ENCODE results near the gene FOXA1. TPM values are rescaled to one million over a fixed set of nuclear protein-coding genes. Genes with fewer than 3 reads are reported as not detected.

The FOXA1 gene
- total and polyA plus RNA-seq, 11 donors, result not detected

DNA sequence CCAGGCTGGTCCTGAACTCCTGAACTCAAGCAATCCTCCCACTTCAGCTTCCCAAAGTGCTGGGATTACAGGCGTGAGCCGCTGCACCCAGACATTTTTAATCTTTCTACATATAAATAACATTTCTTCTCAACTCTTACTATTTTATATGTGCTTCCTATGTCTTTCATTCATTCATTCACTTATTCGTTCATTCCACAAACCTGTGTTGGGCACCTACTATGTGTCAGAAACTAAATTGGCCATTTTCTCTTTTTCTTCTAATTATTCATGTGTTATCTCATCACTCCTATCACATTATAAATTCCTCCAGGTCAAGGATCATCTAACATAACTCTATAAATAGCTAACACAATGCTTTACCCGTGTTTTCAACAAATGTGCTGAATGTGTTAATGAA lies 23.7 kb downstream of the FOXA1 start:
- H3K9me3 ChIP-seq, result no peaks in the 10 kb centered on the region
- TF ChIP-seq, protein P1, sequence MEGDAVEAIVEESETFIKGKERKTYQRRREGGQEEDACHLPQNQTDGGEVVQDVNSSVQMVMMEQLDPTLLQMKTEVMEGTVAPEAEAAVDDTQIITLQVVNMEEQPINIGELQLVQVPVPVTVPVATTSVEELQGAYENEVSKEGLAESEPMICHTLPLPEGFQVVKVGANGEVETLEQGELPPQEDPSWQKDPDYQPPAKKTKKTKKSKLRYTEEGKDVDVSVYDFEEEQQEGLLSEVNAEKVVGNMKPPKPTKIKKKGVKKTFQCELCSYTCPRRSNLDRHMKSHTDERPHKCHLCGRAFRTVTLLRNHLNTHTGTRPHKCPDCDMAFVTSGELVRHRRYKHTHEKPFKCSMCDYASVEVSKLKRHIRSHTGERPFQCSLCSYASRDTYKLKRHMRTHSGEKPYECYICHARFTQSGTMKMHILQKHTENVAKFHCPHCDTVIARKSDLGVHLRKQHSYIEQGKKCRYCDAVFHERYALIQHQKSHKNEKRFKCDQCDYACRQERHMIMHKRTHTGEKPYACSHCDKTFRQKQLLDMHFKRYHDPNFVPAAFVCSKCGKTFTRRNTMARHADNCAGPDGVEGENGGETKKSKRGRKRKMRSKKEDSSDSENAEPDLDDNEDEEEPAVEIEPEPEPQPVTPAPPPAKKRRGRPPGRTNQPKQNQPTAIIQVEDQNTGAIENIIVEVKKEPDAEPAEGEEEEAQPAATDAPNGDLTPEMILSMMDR (IDR thresholded peaks at IDR 0.05), result no peak
- TF ChIP-seq POLR2A (IDR thresholded peaks at IDR 0.05), result no peak
- no peak overlapping the region for H3K27ac ChIP-seq
- no peak overlapping the region for H3K4me3 ChIP-seq
- WGBS, 4 donors, result 85 to 91% (median 88%) methylated on average over 4 of the region's 4 CpGs
- H3K36me3 ChIP-seq, result no peaks in the 10 kb centered on the region
- intact Hi-C loops (cut with DNase I), result no loop called here
- ATAC-seq (no peak), DNase-seq (no peak)
- H3K4me1 ChIP-seq, result no peaks in the 10 kb centered on the region
- H3K27me3 ChIP-seq, result peaks cover 0 to 24% (median 0%) of the 10 kb centered on the region in 9 donors

DNA sequence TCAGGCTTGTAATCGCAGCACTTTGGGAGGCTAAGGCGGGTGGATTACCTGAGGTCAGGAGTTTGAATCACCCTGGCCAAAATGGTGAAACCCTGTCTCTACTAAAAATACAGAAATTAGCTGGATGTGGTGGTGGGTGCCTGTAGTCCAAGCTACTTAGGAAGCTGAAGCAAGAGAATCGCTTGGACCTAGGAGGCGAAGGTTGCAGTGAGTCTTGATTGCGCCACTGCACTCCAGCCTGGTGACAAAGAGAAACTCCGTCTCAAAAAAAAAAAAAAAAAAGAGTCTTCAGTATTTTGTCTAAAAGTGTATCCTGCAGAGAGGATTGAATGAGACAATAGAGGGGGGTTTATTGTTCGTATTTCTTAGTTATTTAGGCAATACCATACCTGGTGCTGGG lies 25.3 kb downstream of the FOXA1 start:
- Histone ChIP-seq H3K27me3 (peaks cover 0 to 13% (median 0%) of the 10 kb centered on the region in 9 donors), H3K4me1 (no peaks in the 10 kb centered on the region), H3K27ac (no peak overlapping the region), H3K36me3 (no peaks in the 10 kb centered on the region), H3K4me3 (no peak overlapping the region), H3K9me3 (no peaks in the 10 kb centered on the region)
- 73 to 92% (median 90%) methylated on average over 7 of the region's 7 CpGs for WGBS, 4 donors
- ATAC-seq (no peak), DNase-seq (no peak)
- TF ChIP-seq POLR2A (IDR thresholded peaks at IDR 0.05), result no peak
- TF ChIP-seq, protein P1 (IDR thresholded peaks at IDR 0.05), result no peak
- intact Hi-C loops (cut with DNase I), result no loop called here

DNA sequence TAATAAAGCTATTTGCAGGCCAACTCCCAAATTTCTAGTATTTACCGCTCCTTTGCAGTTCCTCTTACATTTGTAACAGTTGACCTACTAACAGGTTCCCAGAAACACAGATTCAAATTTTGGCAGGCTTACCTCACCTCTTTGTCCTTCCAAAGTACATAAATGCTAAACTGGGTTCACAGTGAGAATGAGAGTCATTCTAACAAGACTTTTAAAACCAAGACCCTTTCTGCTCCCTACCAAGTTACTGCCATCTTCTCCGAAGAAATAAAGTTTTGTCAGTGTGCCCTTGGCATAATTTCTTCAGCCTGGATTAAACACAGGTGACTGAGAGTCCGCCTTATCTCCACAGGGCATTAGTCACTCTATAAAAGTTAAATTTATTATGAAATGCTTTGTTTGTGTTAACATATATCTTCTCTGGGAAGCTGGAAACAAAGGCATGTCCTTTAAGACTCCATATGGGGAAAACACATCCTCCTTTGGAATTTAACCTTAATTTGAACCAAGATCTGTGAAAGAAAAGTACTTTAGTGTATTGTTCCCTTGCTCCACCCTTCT lies 28.2 kb downstream of the FOXA1 start:
- 27 to 45% (median 41%) methylated on average over 3 of the region's 3 CpGs for WGBS, 4 donors

DNA sequence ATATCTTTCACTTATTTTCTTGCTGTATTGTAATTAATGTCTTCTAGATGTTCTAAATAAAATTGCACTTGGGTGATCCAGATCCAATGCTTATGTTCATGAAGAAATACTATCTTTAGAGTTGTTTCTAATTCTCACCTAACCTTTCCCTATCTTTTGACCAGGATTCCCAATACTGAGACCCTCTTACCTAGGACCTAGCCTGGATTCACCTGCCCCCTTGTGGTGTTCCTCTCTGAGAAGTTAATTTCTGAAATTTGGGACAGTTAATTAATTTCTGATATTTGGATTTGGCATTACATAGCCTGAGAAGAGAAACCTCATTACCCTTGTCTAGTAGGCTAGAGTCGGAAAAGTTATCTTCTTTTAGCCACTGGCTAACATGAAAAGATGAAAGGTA lies 29.5 kb downstream of the FOXA1 start:
- no peaks in the 10 kb centered on the region for H3K9me3 ChIP-seq

More for the DNA sequence above, 28.2 kb downstream of the FOXA1 start:
- no peak for DNase-seq
- H3K4me1 ChIP-seq, result no peaks in the 10 kb centered on the region
- TF ChIP-seq, protein P1 (IDR thresholded peaks at IDR 0.05), result no peak
- no peak for TF ChIP-seq POLR2A (IDR thresholded peaks at IDR 0.05)
- H3K27ac ChIP-seq, result no peak overlapping the region
- H3K36me3 ChIP-seq, result no peaks in the 10 kb centered on the region
- no peak overlapping the region for H3K4me3 ChIP-seq
- no peaks in the 10 kb centered on the region for H3K9me3 ChIP-seq
- intact Hi-C loops (cut with DNase I), result no loop called here
- peaks cover 0 to 4% (median 0%) of the 10 kb centered on the region in 9 donors for H3K27me3 ChIP-seq
- ATAC-seq, result no peak

More for the DNA sequence above, 29.5 kb downstream of the FOXA1 start:
- no peak for TF ChIP-seq POLR2A (IDR thresholded peaks at IDR 0.05)
- TF ChIP-seq, protein P1 (IDR thresholded peaks at IDR 0.05), result no peak
- 73 to 95% (median 83%) methylated on average over 1 of the region's 1 CpG for WGBS, 4 donors
- ATAC-seq, result no peak
- no peaks in the 10 kb centered on the region for H3K27me3 ChIP-seq
- intact Hi-C loops (cut with DNase I), result no loop called here
- H3K27ac ChIP-seq, result no peak overlapping the region
- no peak for DNase-seq
- no peaks in the 10 kb centered on the region for H3K4me1 ChIP-seq
- no peaks in the 10 kb centered on the region for H3K36me3 ChIP-seq
- no peak overlapping the region for H3K4me3 ChIP-seq

All from heart left ventricle (tissue), 16 donors.